Progenitor cell of endocrine pancreas (in vitro differentiated cells): Measurements from ENCODE around the gene RAD54L2. TPM values are rescaled to one million over a fixed set of nuclear protein-coding genes. Genes with fewer than 3 reads are reported as not detected.
A peak's percentile ranks its signal among the peaks of the same experiment; 100 is the strongest.
"Not testable (repeated sequence)": the region's sequence is repeated elsewhere in the genome, so short reads cannot be mapped to it uniquely, and the experiment has no call there.

Source experiments
- DNase-seq: peaks from one replicate; pipeline ENCODE4 v3.0.0; 2021; ENCODE audit warnings: low spot score; ENCODE audit not compliant: unreplicated experiment
- H3K27ac Mint-ChIP-seq: 2 replicates; pipeline ENCODE4 v1.8.0; 2021; ENCODE audit warnings: mild to moderate bottlenecking, moderate library complexity, mixed read lengths
- H3K27me3 Mint-ChIP-seq: 2 replicates; pipeline ENCODE4 v1.8.0; 2021; ENCODE audit warnings: mixed read lengths
- H3K36me3 Mint-ChIP-seq: 2 replicates; pipeline ENCODE4 v1.8.0; 2022; ENCODE audit warnings: mixed read lengths; ENCODE audit not compliant: insufficient read depth
- H3K4me1 Mint-ChIP-seq: 2 replicates; pipeline ENCODE4 v1.8.0; 2021; ENCODE audit warnings: low read depth, mixed read lengths
- H3K4me3 Mint-ChIP-seq: 2 replicates; pipeline ENCODE4 v1.8.0; 2021; ENCODE audit warnings: low read depth, mild to moderate bottlenecking, moderate library complexity, mixed read lengths
- H3K9me3 Mint-ChIP-seq: 2 replicates; pipeline ENCODE4 v1.8.0; 2021; ENCODE audit warnings: low read depth, mixed read lengths
- total RNA-seq: library from RNA; stranded (reverse); gene quantifications from 2 replicates; pipeline ENCODE4 v1.2.1, GENCODE V29; 2021
- TF ChIP-seq, protein P1 (sequence below): fragments of 200-600 bp; sonication (generic); IDR thresholded peaks from one replicate; pipeline ENCODE4 v1.5.0; 2021; ENCODE audit warnings: antibody characterized with exemption, mild to moderate bottlenecking; ENCODE audit not compliant: unreplicated experiment

Gene RAD54L2
- total RNA-seq, 1 donor from 2014 or later: 47.2 TPM

DNA sequence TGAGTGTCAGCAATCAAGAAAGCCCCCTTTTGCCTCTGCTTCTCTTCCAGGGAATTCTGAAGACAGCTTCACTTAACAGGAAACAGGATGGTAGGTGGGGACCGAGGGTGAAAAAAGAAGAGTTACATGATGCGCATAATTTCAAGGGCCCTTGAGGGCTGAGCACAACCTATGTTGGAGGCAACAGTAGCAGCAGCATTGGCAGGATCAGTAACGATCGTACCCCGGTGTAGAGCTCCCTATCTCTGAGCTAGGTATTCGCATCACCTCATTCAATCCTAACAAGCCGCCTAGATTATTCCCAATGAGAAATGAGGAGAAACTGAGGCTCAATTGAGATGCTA lies 432 bp upstream of the RAD54L2 start:
- peaks cover 21% of the 10 kb centered on the region for H3K4me1 Mint-ChIP-seq
- peak overlapping the region; percentile 88 for H3K27ac Mint-ChIP-seq
- TF ChIP-seq, protein P1, sequence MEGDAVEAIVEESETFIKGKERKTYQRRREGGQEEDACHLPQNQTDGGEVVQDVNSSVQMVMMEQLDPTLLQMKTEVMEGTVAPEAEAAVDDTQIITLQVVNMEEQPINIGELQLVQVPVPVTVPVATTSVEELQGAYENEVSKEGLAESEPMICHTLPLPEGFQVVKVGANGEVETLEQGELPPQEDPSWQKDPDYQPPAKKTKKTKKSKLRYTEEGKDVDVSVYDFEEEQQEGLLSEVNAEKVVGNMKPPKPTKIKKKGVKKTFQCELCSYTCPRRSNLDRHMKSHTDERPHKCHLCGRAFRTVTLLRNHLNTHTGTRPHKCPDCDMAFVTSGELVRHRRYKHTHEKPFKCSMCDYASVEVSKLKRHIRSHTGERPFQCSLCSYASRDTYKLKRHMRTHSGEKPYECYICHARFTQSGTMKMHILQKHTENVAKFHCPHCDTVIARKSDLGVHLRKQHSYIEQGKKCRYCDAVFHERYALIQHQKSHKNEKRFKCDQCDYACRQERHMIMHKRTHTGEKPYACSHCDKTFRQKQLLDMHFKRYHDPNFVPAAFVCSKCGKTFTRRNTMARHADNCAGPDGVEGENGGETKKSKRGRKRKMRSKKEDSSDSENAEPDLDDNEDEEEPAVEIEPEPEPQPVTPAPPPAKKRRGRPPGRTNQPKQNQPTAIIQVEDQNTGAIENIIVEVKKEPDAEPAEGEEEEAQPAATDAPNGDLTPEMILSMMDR: no peak
- no peak for DNase-seq
- H3K9me3 Mint-ChIP-seq: no peaks in the 10 kb centered on the region
- peak overlapping the region; percentile 87 for H3K4me3 Mint-ChIP-seq
- H3K36me3 Mint-ChIP-seq: peaks cover 1% of the 10 kb centered on the region
- H3K27me3 Mint-ChIP-seq: no peaks in the 10 kb centered on the region

GRCh38 chr3:51539291-51539941 lies 897 bp downstream of the RAD54L2 start:
- DNase-seq: no peak
- H3K9me3 Mint-ChIP-seq: no peaks in the 10 kb centered on the region
- H3K4me3 Mint-ChIP-seq: peak overlapping the region; percentile 94
- H3K4me1 Mint-ChIP-seq: peaks cover 25% of the 10 kb centered on the region
- H3K27me3 Mint-ChIP-seq: no peaks in the 10 kb centered on the region
- TF ChIP-seq, protein P1: no peak
- H3K27ac Mint-ChIP-seq: peak overlapping the region; percentile 97
- H3K36me3 Mint-ChIP-seq: peaks cover 2% of the 10 kb centered on the region

- peaks cover 25% of the 10 kb centered on the region for H3K4me1 Mint-ChIP-seq
- not testable (repeated sequence) for H3K27ac Mint-ChIP-seq, H3K27me3 Mint-ChIP-seq, H3K9me3 Mint-ChIP-seq, DNase-seq, H3K36me3 Mint-ChIP-seq, H3K4me3 Mint-ChIP-seq
These were observed 4.1 kb downstream of the RAD54L2 start for GRCh38 chr3:51542596-51542995.

DNA sequence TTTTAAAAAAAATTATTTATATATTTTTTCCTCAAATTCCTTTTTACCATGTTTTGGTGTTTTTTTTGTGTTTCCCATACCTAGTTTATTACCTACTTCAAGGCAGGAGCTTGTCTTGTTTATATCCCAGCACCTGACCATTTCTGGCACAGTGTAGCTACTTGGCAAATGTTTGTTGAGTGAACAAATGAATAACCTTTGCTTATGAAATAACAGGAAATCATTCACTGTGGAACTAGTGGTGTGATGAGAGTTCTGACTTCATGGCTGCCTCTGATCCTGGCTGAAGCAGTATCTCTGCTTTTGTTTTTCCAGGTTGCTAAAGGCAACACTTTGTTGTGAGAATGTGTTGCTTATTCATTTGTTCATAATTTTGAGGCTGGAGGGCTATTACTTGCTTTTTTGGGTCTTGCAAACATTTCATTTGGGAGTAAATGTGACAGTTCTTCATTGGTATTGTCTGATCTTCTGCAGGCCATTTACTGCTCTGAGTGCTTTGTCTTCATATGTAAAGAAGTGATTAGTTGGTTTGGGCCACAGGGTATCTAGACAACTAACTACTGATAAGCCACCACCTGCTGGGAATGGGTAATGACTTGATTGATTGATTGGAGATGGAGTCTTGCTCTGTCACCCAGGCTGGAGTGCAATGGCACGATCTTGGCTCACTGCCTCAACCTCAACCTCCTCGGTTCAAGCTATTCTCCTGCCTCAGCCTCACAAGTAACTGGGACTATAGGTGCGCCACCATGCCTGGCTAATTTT lies 5.7 kb downstream of the RAD54L2 start:
- no peak for DNase-seq
- TF ChIP-seq, protein P1: no peak
- no peaks in the 10 kb centered on the region for H3K9me3 Mint-ChIP-seq
- H3K27ac Mint-ChIP-seq: peak overlapping the region; percentile 7
- peaks cover 2% of the 10 kb centered on the region for H3K36me3 Mint-ChIP-seq
- H3K27me3 Mint-ChIP-seq: no peaks in the 10 kb centered on the region
- peaks cover 18% of the 10 kb centered on the region for H3K4me1 Mint-ChIP-seq
- no peak overlapping the region for H3K4me3 Mint-ChIP-seq

- Mint-ChIP-seq H3K36me3 (peaks cover 1% of the 10 kb centered on the region), H3K4me1 (peaks cover 4% of the 10 kb centered on the region), H3K9me3 (no peaks in the 10 kb centered on the region), H3K27me3 (no peaks in the 10 kb centered on the region), H3K4me3 (no peak overlapping the region), H3K27ac (no peak overlapping the region)
- TF ChIP-seq, protein P1: no peak
- no peak for DNase-seq
These were observed 8.8 kb downstream of the RAD54L2 start for GRCh38 chr3:51547274-51547673.
